NB4 (cell line): ENCODE results near the gene PUDP.
"Not testable (repeated sequence)": the region's sequence is repeated elsewhere in the genome, so short reads cannot be mapped to it uniquely, and the experiment has no call there.

Experiments
- CTCF ChIP-seq: IDR thresholded peaks from one replicate; pipeline ENCODE4 v1.5.1; 2012; ENCODE audit warnings: low read depth, low read length
- MYC ChIP-seq: IDR thresholded peaks from 2 replicates; pipeline ENCODE4 v1.6.1; 2011; ENCODE audit warnings: low read depth, low read length
- POLR2A ChIP-seq: IDR thresholded peaks from 2 replicates; pipeline ENCODE4 v1.6.1; 2011; ENCODE audit warnings: mild to moderate bottlenecking; ENCODE audit not compliant: insufficient read length; ENCODE audit errors: extremely low read depth
- TF ChIP-seq, protein P1 (sequence below): IDR thresholded peaks from 2 replicates; pipeline ENCODE4 v1.6.1; 2011; ENCODE audit warnings: low read depth, low read length

GRCh38 chrX:7095657-7096056 lies 52.3 kb downstream of the PUDP start:
- not testable (repeated sequence) for TF ChIP-seq CTCF, POLR2A, MYC
- TF ChIP-seq, protein P1, sequence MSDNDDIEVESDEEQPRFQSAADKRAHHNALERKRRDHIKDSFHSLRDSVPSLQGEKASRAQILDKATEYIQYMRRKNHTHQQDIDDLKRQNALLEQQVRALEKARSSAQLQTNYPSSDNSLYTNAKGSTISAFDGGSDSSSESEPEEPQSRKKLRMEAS = not testable (repeated sequence)
